ENCODE data around the gene PLK5. TPM values are rescaled to one million over a fixed set of nuclear protein-coding genes. Genes with fewer than 3 reads are reported as not detected.

PLK5 gene
- total RNA-seq, 1 experiment from 2014 or later = 0.57 TPM

- Histone ChIP-seq H2AFZ (ENCODE audit: low read length) (no peak overlapping the region), H3K4ac (ENCODE audit: low read depth, low read length) (no peak overlapping the region), H3K56ac (ENCODE audit: insufficient read length, low read depth, low read length) (no peak overlapping the region), H4K5ac (ENCODE audit: insufficient read length, low read depth, low read length) (no peak overlapping the region), H3K23ac (ENCODE audit: insufficient read length, low read depth, low read length) (no peak overlapping the region), H3K4me1 (ENCODE audit: insufficient read depth, low read length) (no peaks in the 10 kb centered on the region), H2BK15ac (ENCODE audit: low read depth, low read length) (no peak overlapping the region), H2BK5ac (ENCODE audit: insufficient read length, low read length) (no peak overlapping the region), H2BK12ac (ENCODE audit: insufficient read length, low read depth, low read length) (no peak overlapping the region), H3K14ac (ENCODE audit: insufficient read depth, low read length) (no peak overlapping the region), H3K79me2 (ENCODE audit: insufficient read depth, low read length) (no peaks in the 10 kb centered on the region), H3K27ac (ENCODE audit: insufficient read length, low read depth, low read length) (no peak overlapping the region), H3K9me3 (ENCODE audit: control insufficient read depth, low read depth, low read length) (no peaks in the 10 kb centered on the region), H3T11ph (ENCODE audit: low read length) (no peak overlapping the region), H3K18ac (ENCODE audit: insufficient read length, low read depth, low read length) (no peak overlapping the region), H4K8ac (replicated peaks; ENCODE audit: insufficient read length, low read depth, low read length) (no peak overlapping the region), H3K9ac (ENCODE audit: extremely low read depth, insufficient read length, low read length) (no peak overlapping the region), H2AK5ac (ENCODE audit: insufficient read length, low read length) (no peak overlapping the region), H3K79me1 (ENCODE audit: insufficient read depth, low read depth, low read length, poor library complexity, severe bottlenecking) (no peaks in the 10 kb centered on the region), H3K27me3 (ENCODE audit: insufficient read depth, low read length) (peaks cover 3% of the 10 kb centered on the region; the same call in 1 of the 2 replicates), H3K23me2 (ENCODE audit: insufficient read length, low read depth, low read length, poor library complexity, severe bottlenecking) (peaks cover 8% of the 10 kb centered on the region), H4K91ac (ENCODE audit: insufficient read length, low read depth, low read length) (no peak overlapping the region), H2BK20ac (ENCODE audit: low read depth, low read length, poor library complexity, severe bottlenecking) (no peak overlapping the region), H4K20me1 (ENCODE audit: control insufficient read depth, insufficient read depth, insufficient read length) (no peaks in the 10 kb centered on the region), H3K4me2 (ENCODE audit: insufficient read depth, insufficient read length, low read length) (no peak overlapping the region), H2BK120ac (ENCODE audit: low read depth, low read length, poor library complexity, severe bottlenecking) (no peak overlapping the region)
- TF ChIP-seq CTCF (conservative IDR thresholded peaks at IDR 0.05) = no peak
- no peak overlapping the region for H3K27ac Mint-ChIP-seq
- H3K36me3 Mint-ChIP-seq (ENCODE audit: insufficient read depth in 1 of 3, low read depth in 3 of 3) = no peaks in the 10 kb centered on the region; a peak in 1 of 7 replicates
- peaks cover 67% of the 10 kb centered on the region for H3K27me3 Mint-ChIP-seq (ENCODE audit: low read depth)
- H3K4me1 Mint-ChIP-seq = peaks cover 4 to 15% of the 10 kb centered on the region in 2 experiments
- no peak for DNase-seq
- peaks cover 5 to 13% of the 10 kb centered on the region in 2 experiments for H3K9me3 Mint-ChIP-seq
- no CpG with 5 or more reads among the region's 40 CpGs for WGBS (ENCODE audit: extremely low coverage, insufficient read length, low lambda C conversion rate)
- no peak overlapping the region for H3K4me3 Mint-ChIP-seq
Observed at GRCh38 chr19:1495799-1496713, 27.8 kb upstream of the PLK5 start.
